Panc1 (cell line): ENCODE data around the gene MACROH2A1.

Source experiments
- POLR2AphosphoS5 ChIP-seq: IDR thresholded peaks from 2 replicates; pipeline ENCODE4 v1.6.1; 2012; ENCODE audit warnings: mild to moderate bottlenecking, low read depth, low read length, moderate library complexity
- REST ChIP-seq, 2 experiments: IDR thresholded peaks; 2 replicates each; pipeline ENCODE4 v1.6.1; 2011 to 2012; ENCODE audit warnings: low read depth in 2 of 2, control low read depth in 1 of 2, low read length in 1 of 2, mild to moderate bottlenecking in 1 of 2, moderate library complexity in 1 of 2; ENCODE audit not compliant: insufficient read depth in 1 of 2
- SIN3A ChIP-seq: IDR thresholded peaks from 2 replicates; pipeline ENCODE4 v1.6.1; 2012; ENCODE audit warnings: low read depth, mild to moderate bottlenecking, low read length, moderate library complexity, borderline replicate concordance; ENCODE audit not compliant: insufficient read depth
- TF ChIP-seq, protein P1 (sequence below): fragments of 450-650 bp; IDR thresholded peaks from 2 replicates; pipeline ENCODE4 v1.5.1; 2017; ENCODE audit warnings: mild to moderate bottlenecking

GRCh38 chr5:135369952-135370351, 29.1 kb downstream of the MACROH2A1 start:
- TF ChIP-seq, protein P1, sequence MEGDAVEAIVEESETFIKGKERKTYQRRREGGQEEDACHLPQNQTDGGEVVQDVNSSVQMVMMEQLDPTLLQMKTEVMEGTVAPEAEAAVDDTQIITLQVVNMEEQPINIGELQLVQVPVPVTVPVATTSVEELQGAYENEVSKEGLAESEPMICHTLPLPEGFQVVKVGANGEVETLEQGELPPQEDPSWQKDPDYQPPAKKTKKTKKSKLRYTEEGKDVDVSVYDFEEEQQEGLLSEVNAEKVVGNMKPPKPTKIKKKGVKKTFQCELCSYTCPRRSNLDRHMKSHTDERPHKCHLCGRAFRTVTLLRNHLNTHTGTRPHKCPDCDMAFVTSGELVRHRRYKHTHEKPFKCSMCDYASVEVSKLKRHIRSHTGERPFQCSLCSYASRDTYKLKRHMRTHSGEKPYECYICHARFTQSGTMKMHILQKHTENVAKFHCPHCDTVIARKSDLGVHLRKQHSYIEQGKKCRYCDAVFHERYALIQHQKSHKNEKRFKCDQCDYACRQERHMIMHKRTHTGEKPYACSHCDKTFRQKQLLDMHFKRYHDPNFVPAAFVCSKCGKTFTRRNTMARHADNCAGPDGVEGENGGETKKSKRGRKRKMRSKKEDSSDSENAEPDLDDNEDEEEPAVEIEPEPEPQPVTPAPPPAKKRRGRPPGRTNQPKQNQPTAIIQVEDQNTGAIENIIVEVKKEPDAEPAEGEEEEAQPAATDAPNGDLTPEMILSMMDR, result no peak
- TF ChIP-seq SIN3A (no peak), POLR2AphosphoS5 (no peak), REST (IDR thresholded peaks at IDR 0.05; ENCODE audit: insufficient read depth in 1 of 2, low read depth in 2 of 2, low read length in 1 of 2) (no peak)
